Measurements from ENCODE around the gene LST1.

- peak; percentile 100 for TF ChIP-seq CTCF (IDR thresholded peaks at IDR 0.05; ENCODE audit: insufficient read depth, low read length, poor library complexity, severe bottlenecking)
- no peak for TF ChIP-seq EZH2phosphoT487 (conservative IDR thresholded peaks at IDR 0.05; ENCODE audit: low read length)
Observed at GRCh38 chr6:31546339-31546957, 39.6 kb upstream of the LST1 start, which contains the start of gene ATP6V1G2.
